Measurements from ENCODE around the gene UQCC5. TPM values are rescaled to one million over a fixed set of nuclear protein-coding genes. Genes with fewer than 3 reads are reported as not detected.

Gene UQCC5
- total RNA-seq, 1 donor from 2014 or later: 13.7 TPM

GRCh38 chr3:52518723-52519444 is 17.5 kb upstream of the UQCC5 start:
- H3K36me3 Mint-ChIP-seq (ENCODE audit: low read depth): no peaks in the 10 kb centered on the region

GRCh38 chr3:52519445-52520140 is 16.8 kb upstream of the UQCC5 start:
- H3K27ac Mint-ChIP-seq (ENCODE audit: unreplicated experiment): no peak overlapping the region
- peaks cover 6% of the 10 kb centered on the region for H3K36me3 Mint-ChIP-seq (ENCODE audit: low read depth)
- H3K27me3 Mint-ChIP-seq (ENCODE audit: low read depth): no peaks in the 10 kb centered on the region
- TF ChIP-seq CTCF (IDR thresholded peaks at IDR 0.05): no peak
- no peaks in the 10 kb centered on the region for H3K9me3 Mint-ChIP-seq (ENCODE audit: low read depth)
- H3K4me3 Mint-ChIP-seq (ENCODE audit: unreplicated experiment): no peak overlapping the region
- H3K4me1 Mint-ChIP-seq (ENCODE audit: low read depth): no peaks in the 10 kb centered on the region
- DNase-seq (ENCODE audit: low spot score): no peak

More at GRCh38 chr3:52518723-52519444, 17.5 kb upstream of the UQCC5 start:
- Mint-ChIP-seq H3K27me3 (ENCODE audit: low read depth) (no peaks in the 10 kb centered on the region), H3K9me3 (ENCODE audit: low read depth) (no peaks in the 10 kb centered on the region), H3K4me3 (ENCODE audit: unreplicated experiment) (no peak overlapping the region), H3K27ac (ENCODE audit: unreplicated experiment) (no peak overlapping the region), H3K4me1 (ENCODE audit: low read depth) (no peaks in the 10 kb centered on the region)
- DNase-seq (ENCODE audit: low spot score): no peak
- no peak for TF ChIP-seq CTCF (IDR thresholded peaks at IDR 0.05)

DNA sequence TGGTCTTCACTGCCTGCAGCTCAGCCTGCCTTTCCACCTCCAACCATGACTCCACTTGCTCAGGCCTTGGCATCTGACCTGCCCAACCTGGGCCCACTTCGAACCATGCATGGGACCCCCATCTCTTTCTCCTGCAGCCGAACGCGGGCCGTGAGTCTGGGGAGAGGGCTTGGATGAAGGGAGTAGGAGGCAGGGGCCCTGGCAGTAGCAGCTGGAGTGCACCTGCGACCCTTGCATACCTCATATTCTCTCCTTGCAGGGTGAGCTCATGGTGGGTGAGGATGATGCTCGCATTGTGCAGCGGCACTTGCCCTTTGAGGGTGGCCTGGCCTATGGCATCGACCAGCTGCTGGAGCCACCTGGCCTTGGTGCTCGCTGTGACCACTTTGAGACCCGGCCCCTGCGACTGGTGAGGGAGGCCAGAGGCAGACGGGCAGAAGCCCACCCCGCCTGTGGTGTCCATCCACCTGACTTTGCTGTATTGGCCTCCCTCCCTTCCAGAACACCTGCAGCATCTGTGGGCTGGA is 16.2 kb upstream of the UQCC5 start:
- H3K27me3 Mint-ChIP-seq (ENCODE audit: low read depth): no peaks in the 10 kb centered on the region
- H3K9me3 Mint-ChIP-seq (ENCODE audit: low read depth): no peaks in the 10 kb centered on the region
- H3K4me1 Mint-ChIP-seq (ENCODE audit: low read depth): no peaks in the 10 kb centered on the region
- peaks cover 6% of the 10 kb centered on the region for H3K36me3 Mint-ChIP-seq (ENCODE audit: low read depth)
- TF ChIP-seq CTCF (IDR thresholded peaks at IDR 0.05): no peak
- DNase-seq (ENCODE audit: low spot score): no peak
- H3K27ac Mint-ChIP-seq (ENCODE audit: unreplicated experiment): no peak overlapping the region
- H3K4me3 Mint-ChIP-seq (ENCODE audit: unreplicated experiment): no peak overlapping the region

DNA sequence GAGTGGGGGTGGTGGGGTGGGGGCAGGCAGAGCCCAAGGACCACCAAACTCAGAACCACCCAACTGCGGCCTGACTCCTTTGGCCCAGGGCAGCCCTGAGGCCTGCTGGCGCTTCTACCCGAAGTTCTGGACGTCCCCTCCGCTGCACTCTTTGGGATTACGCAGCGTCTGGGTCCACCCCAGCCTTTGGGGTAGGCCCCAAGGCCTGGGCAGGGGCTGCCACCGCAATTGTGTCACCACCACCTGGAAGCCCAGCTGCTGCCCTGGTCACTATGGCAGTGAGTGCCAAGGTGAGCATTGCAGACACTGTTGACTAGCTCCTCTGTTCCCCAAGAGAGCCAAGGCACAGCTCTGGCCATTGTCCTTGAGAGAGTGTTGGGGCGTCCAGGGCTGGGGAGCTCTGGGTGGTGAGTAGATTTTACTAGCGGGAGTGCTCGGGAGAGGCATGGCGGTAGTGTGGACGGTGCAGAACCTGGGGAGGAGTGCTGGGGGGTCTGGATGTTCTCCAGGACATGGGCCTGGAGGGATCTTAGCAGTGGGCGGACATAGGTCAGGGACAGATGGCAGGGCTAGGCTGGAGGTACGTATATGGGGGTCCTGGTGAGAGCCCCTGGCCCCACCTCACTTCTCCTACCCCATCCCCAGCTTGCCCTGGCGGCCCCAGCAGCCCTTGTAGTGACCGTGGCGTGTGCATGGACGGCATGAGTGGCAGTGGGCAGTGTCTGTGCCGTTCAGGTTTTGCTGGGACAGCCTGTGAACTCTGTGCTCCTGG is 15.5 kb upstream of the UQCC5 start:
- no peak for DNase-seq (ENCODE audit: low spot score)
- Mint-ChIP-seq H3K27ac (ENCODE audit: unreplicated experiment) (no peak overlapping the region), H3K4me3 (ENCODE audit: unreplicated experiment) (no peak overlapping the region), H3K36me3 (ENCODE audit: low read depth) (peaks cover 9% of the 10 kb centered on the region), H3K9me3 (ENCODE audit: low read depth) (no peaks in the 10 kb centered on the region), H3K27me3 (ENCODE audit: low read depth) (no peaks in the 10 kb centered on the region), H3K4me1 (ENCODE audit: low read depth) (no peaks in the 10 kb centered on the region)
- no peak for TF ChIP-seq CTCF (IDR thresholded peaks at IDR 0.05)

GRCh38 chr3:52521488-52521824 is 14.9 kb upstream of the UQCC5 start:
- Mint-ChIP-seq H3K4me1 (ENCODE audit: low read depth) (no peaks in the 10 kb centered on the region), H3K27me3 (ENCODE audit: low read depth) (no peaks in the 10 kb centered on the region), H3K36me3 (ENCODE audit: low read depth) (peaks cover 13% of the 10 kb centered on the region), H3K4me3 (ENCODE audit: unreplicated experiment) (no peak overlapping the region), H3K27ac (ENCODE audit: unreplicated experiment) (no peak overlapping the region), H3K9me3 (ENCODE audit: low read depth) (no peaks in the 10 kb centered on the region)
- DNase-seq (ENCODE audit: low spot score): peak; percentile 90
- no peak for TF ChIP-seq CTCF (IDR thresholded peaks at IDR 0.05)
